Parathyroid adenoma (tissue), 2 donors: ENCODE measurements around the gene HMCES.
"Not testable (repeated sequence)": the region's sequence is repeated elsewhere in the genome, so short reads cannot be mapped to it uniquely, and the experiment has no call there.

Source experiments
- H2AFZ ChIP-seq: fragments of 300-600 bp; sonication (generic); one replicate; pipeline ENCODE4 v1.7.0; 2017; ENCODE audit warnings: antibody characterized with exemption, mild to moderate bottlenecking
- H3K27ac ChIP-seq: fragments of 300-600 bp; sonication (generic); one replicate; pipeline ENCODE4 v1.7.0; 2017
- H3K27me3 ChIP-seq: fragments of 300-600 bp; sonication (generic); one replicate; pipeline ENCODE4 v1.7.0; 2017; ENCODE audit warnings: low read length; ENCODE audit not compliant: control insufficient read depth, insufficient read depth
- H3K36me3 ChIP-seq: fragments of 300-600 bp; sonication (generic); one replicate; pipeline ENCODE4 v1.7.0; 2017; ENCODE audit warnings: low read length; ENCODE audit not compliant: control insufficient read depth, insufficient read depth
- H3K4me1 ChIP-seq: fragments of 300-600 bp; sonication (generic); one replicate; pipeline ENCODE4 v1.7.0; 2017; ENCODE audit warnings: control low read depth
- H3K4me2 ChIP-seq: fragments of 300-600 bp; sonication (generic); one replicate; pipeline ENCODE4 v1.7.0; 2017; ENCODE audit warnings: low read length
- H3K4me3 ChIP-seq: fragments of 300-600 bp; sonication (generic); one replicate; pipeline ENCODE4 v1.7.0; 2017; ENCODE audit warnings: low read depth, low read length
- H3K79me2 ChIP-seq: fragments of 300-600 bp; sonication (generic); one replicate; pipeline ENCODE4 v1.7.0; 2017; ENCODE audit warnings: control low read depth
- H3K9ac ChIP-seq: fragments of 300-600 bp; sonication (generic); one replicate; pipeline ENCODE4 v1.7.0; 2017; ENCODE audit warnings: mild to moderate bottlenecking
- H3K9me3 ChIP-seq: fragments of 300-600 bp; sonication (generic); one replicate; pipeline ENCODE4 v1.7.0; 2017; ENCODE audit warnings: low read length; ENCODE audit not compliant: control insufficient read depth
- TF ChIP-seq, protein P1 (sequence below): fragments of 300-600 bp; sonication (generic); IDR thresholded peaks from one replicate; pipeline ENCODE4 v1.7.0; 2017; ENCODE audit warnings: antibody characterized with exemption, mild to moderate bottlenecking
- donor health status: primary hyperparathyroidism.

Gene HMCES

DNA sequence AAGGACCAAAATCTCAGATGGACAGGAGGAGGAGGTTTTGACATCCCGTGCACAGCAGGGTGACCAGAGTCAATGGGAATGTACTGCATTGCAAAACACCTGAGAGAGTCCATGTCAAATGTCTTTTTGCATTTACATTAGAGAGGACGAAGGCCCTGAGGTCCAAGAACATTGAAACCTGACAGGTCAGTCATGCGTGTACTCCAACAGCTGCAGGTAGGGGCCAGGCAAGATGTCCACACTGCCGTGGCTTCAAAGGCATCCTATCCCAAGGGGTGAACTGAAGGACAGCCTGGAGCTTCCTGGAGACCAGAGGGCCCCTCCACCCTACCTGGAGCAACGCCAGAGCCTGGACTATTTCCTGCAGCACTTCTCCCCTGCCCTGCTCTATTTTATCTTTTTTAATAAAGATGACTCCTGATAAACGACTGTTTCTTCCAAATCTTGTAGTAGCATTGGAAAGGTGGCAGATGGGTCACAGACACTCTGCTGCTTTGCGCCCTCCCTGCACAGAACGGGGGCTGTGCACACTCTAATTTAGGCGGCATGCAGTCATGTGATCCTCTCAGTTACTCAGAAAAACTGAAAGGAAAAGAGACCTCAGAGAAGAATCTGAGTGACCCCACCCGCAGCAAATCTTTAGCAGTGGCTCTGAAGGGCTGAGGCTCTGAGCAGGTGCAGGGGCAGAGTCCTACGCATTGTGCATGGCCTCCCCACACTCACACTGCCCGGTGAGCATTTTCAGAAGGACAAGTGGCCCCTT, 68.2 kb downstream of the HMCES start:
- no peaks in the 10 kb centered on the region for H3K36me3 ChIP-seq
- no peak overlapping the region for H3K9ac ChIP-seq
- H3K4me1 ChIP-seq = peaks cover 46% of the 10 kb centered on the region
- H3K79me2 ChIP-seq = no peaks in the 10 kb centered on the region
- peak overlapping the region; percentile 2 for H3K4me2 ChIP-seq
- TF ChIP-seq, protein P1, sequence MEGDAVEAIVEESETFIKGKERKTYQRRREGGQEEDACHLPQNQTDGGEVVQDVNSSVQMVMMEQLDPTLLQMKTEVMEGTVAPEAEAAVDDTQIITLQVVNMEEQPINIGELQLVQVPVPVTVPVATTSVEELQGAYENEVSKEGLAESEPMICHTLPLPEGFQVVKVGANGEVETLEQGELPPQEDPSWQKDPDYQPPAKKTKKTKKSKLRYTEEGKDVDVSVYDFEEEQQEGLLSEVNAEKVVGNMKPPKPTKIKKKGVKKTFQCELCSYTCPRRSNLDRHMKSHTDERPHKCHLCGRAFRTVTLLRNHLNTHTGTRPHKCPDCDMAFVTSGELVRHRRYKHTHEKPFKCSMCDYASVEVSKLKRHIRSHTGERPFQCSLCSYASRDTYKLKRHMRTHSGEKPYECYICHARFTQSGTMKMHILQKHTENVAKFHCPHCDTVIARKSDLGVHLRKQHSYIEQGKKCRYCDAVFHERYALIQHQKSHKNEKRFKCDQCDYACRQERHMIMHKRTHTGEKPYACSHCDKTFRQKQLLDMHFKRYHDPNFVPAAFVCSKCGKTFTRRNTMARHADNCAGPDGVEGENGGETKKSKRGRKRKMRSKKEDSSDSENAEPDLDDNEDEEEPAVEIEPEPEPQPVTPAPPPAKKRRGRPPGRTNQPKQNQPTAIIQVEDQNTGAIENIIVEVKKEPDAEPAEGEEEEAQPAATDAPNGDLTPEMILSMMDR = peak; percentile 2
- peak overlapping the region; percentile 2 for H3K4me3 ChIP-seq
- H3K27me3 ChIP-seq = no peaks in the 10 kb centered on the region
- peak overlapping the region; percentile 93 for H3K27ac ChIP-seq
- peak overlapping the region; percentile 39 for H2AFZ ChIP-seq
- H3K9me3 ChIP-seq = no peaks in the 10 kb centered on the region

DNA sequence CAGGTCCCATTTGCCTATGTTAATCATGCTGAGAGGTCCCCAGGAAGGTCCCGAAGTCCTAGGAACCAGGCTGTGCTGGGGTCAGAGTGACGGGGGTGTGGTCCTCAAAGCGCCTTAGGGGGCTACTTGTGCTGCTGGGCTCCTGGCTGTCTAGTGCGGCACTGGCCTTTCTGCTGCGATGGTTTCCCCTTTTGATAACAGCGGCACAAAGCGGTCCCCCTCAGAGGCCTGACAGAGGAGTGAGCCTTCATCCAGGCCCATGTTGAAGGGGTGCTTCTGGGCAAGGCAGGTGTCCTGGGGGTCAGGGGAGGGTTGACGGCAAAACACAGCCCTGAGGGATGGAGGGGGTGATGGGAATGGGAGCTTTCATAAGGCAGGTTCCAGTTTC, 68.8 kb downstream of the HMCES start:
- peak overlapping the region; percentile 2 for H3K4me3 ChIP-seq
- H3K4me2 ChIP-seq = peak overlapping the region; percentile 2
- H3K9ac ChIP-seq = no peak overlapping the region
- TF ChIP-seq, protein P1 = peak; percentile 1
- H3K79me2 ChIP-seq = no peaks in the 10 kb centered on the region
- H3K27ac ChIP-seq = peak overlapping the region; percentile 93
- peaks cover 48% of the 10 kb centered on the region for H3K4me1 ChIP-seq
- H2AFZ ChIP-seq = peak overlapping the region; percentile 39
- no peaks in the 10 kb centered on the region for H3K36me3 ChIP-seq
- H3K9me3 ChIP-seq = no peaks in the 10 kb centered on the region
- no peaks in the 10 kb centered on the region for H3K27me3 ChIP-seq

DNA sequence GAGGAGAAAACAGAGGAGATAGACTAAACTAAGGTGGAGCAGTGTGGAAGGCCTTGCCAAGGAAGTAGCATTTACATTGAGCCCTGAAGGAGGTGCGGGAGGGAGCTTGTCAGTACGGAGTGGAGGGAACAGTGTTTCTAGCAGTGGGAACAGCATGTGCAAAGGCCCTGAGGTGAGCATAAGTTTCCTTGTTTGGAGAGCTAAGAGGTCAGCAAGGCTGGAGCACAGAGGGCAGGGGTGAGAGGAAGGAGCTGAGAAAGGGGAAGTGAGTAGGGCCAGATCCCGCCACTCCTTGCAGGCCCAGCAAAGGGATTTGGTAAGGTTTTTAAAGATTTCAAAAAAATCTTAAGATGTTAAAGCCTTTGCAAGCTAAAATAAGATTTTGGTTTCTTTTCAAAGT, 70.1 kb downstream of the HMCES start:
- Histone ChIP-seq H3K9me3 (no peaks in the 10 kb centered on the region), H2AFZ (no peak overlapping the region), H3K4me1 (peaks cover 56% of the 10 kb centered on the region), H3K36me3 (no peaks in the 10 kb centered on the region), H3K9ac (no peak overlapping the region), H3K4me3 (no peak overlapping the region), H3K4me2 (no peak overlapping the region), H3K27ac (peak overlapping the region; percentile 93), H3K27me3 (no peaks in the 10 kb centered on the region), H3K79me2 (no peaks in the 10 kb centered on the region)
- TF ChIP-seq, protein P1 = no peak

DNA sequence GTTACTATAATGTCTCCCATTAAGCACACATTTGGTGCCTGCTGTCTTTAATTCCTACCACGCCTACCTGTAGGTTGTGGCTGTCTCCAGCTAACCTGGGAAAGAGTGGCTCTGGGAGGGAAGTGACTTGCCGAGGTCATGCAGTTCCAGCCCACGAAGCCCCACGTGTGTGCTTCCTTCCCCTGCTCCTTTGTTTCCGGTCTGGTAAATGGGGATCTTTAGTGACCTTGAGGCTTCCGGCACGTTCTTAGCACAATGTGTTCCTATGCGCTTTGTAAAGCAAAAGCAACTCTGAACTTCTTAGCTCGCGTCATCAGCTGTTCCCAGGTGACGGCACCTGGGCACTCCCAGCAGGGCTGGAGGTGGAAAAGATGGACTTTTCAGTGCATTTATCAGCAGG, 70.5 kb downstream of the HMCES start:
- H3K27ac ChIP-seq = peak overlapping the region; percentile 93
- not testable (repeated sequence) for H3K4me3 ChIP-seq, H3K4me2 ChIP-seq, H2AFZ ChIP-seq, H3K9me3 ChIP-seq, H3K9ac ChIP-seq, H3K27me3 ChIP-seq, H3K36me3 ChIP-seq, H3K79me2 ChIP-seq
- peaks cover 54% of the 10 kb centered on the region for H3K4me1 ChIP-seq

DNA sequence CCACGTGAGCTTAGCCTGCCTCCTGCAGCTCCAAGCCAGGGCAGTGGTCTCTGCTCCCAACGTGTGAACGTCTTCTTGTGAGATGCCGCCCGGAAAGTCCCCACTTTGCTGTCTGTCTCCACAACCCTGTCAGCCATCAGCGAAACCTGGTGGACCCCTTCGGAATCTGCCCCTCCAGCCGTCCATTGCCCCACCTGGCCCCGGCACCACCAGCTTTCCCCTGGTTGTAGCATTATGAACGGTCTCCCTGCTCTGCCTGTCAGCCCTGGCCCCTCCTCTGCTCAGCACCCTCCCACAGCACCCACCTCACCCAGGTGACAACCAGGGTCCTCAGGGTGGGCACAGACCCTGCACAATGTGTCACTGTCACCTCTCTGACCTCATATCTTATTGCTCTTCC, 71.1 kb downstream of the HMCES start:
- H3K27me3 ChIP-seq = no peaks in the 10 kb centered on the region
- H3K36me3 ChIP-seq = no peaks in the 10 kb centered on the region
- H2AFZ ChIP-seq = no peak overlapping the region
- H3K79me2 ChIP-seq = no peaks in the 10 kb centered on the region
- no peaks in the 10 kb centered on the region for H3K9me3 ChIP-seq
- H3K4me1 ChIP-seq = peaks cover 54% of the 10 kb centered on the region
- TF ChIP-seq, protein P1 = no peak
- H3K4me3 ChIP-seq = no peak overlapping the region
- H3K9ac ChIP-seq = no peak overlapping the region
- peak overlapping the region; percentile 93 for H3K27ac ChIP-seq
- H3K4me2 ChIP-seq = no peak overlapping the region
